NT2/D1 (cell line): ENCODE data around the gene HRH1.

Experiments
- DNase-seq: peaks from one replicate; pipeline ENCODE4 v3.0.0-alpha.2; 2011; ENCODE audit warnings: low read depth, low spot score
- H3K27me3 ChIP-seq: 2 replicates; pipeline ENCODE4 v1.6.0; 2011; ENCODE audit warnings: mild to moderate bottlenecking; ENCODE audit not compliant: insufficient read length, insufficient read depth
- H3K36me3 ChIP-seq: 2 replicates; pipeline ENCODE4 v1.6.1; 2011; ENCODE audit warnings: mild to moderate bottlenecking, low read length, mixed read lengths; ENCODE audit not compliant: insufficient read depth, insufficient read length
- H3K4me1 ChIP-seq: 2 replicates; pipeline ENCODE4 v1.5.1; 2011; ENCODE audit not compliant: insufficient read depth, insufficient read length
- H3K4me3 ChIP-seq: 2 replicates; pipeline ENCODE4 v1.5.1; 2011; ENCODE audit warnings: low read depth; ENCODE audit not compliant: insufficient read length
- H3K9ac ChIP-seq: 2 replicates; pipeline ENCODE4 v1.6.0; 2011; ENCODE audit warnings: low read depth; ENCODE audit not compliant: insufficient read length
- H3K9me3 ChIP-seq: 2 replicates; pipeline ENCODE4 v1.5.1; 2011; ENCODE audit warnings: mild to moderate bottlenecking, low read length; ENCODE audit not compliant: insufficient read depth
- SUZ12 ChIP-seq: IDR thresholded peaks from 2 replicates; pipeline ENCODE4 v1.6.1; 2011; ENCODE audit not compliant: insufficient read length, insufficient read depth; ENCODE audit errors: extremely low read depth
- YY1 ChIP-seq: IDR thresholded peaks from 2 replicates; pipeline ENCODE4 v1.6.1; 2011; ENCODE audit not compliant: insufficient read length, insufficient read depth
- ZNF274 ChIP-seq: IDR thresholded peaks from 2 replicates; pipeline ENCODE4 v1.6.1; 2011; ENCODE audit warnings: mild to moderate bottlenecking, low read depth, low read length

HRH1 gene

GRCh38 chr3:11288786-11289637, 134.7 kb downstream of the HRH1 start:
- Histone ChIP-seq H3K9ac (no peak overlapping the region), H3K27me3 (no peaks in the 10 kb centered on the region), H3K9me3 (no peaks in the 10 kb centered on the region), H3K4me1 (no peaks in the 10 kb centered on the region), H3K36me3 (peaks cover 2% of the 10 kb centered on the region), H3K4me3 (no peak overlapping the region)
- TF ChIP-seq ZNF274 (no peak), SUZ12 (no peak), YY1 (no peak)
- DNase-seq: no peak

GRCh38 chr3:11289864-11290263, 135.6 kb downstream of the HRH1 start:
- H3K9ac ChIP-seq: no peak overlapping the region
- no peak for DNase-seq

GRCh38 chr3:11290743-11291680, 136.7 kb downstream of the HRH1 start:
- Histone ChIP-seq H3K4me3 (no peak overlapping the region), H3K27me3 (no peaks in the 10 kb centered on the region), H3K9me3 (no peaks in the 10 kb centered on the region), H3K4me1 (no peaks in the 10 kb centered on the region), H3K36me3 (peaks cover 2% of the 10 kb centered on the region), H3K9ac (no peak overlapping the region)
- TF ChIP-seq YY1 (no peak), SUZ12 (no peak), ZNF274 (no peak)
- no peak for DNase-seq

More at GRCh38 chr3:11289864-11290263, 135.6 kb downstream of the HRH1 start:
- Histone ChIP-seq H3K36me3 (peaks cover 2% of the 10 kb centered on the region), H3K4me3 (no peak overlapping the region), H3K4me1 (no peaks in the 10 kb centered on the region), H3K27me3 (no peaks in the 10 kb centered on the region), H3K9me3 (no peaks in the 10 kb centered on the region)
- TF ChIP-seq SUZ12 (no peak), ZNF274 (no peak), YY1 (no peak)

- H3K4me3 ChIP-seq: no peak overlapping the region
- TF ChIP-seq ZNF274 (no peak), SUZ12 (no peak), YY1 (no peak)
- peaks cover 2% of the 10 kb centered on the region for H3K36me3 ChIP-seq
- H3K4me1 ChIP-seq: no peaks in the 10 kb centered on the region
- H3K27me3 ChIP-seq: no peaks in the 10 kb centered on the region
- H3K9me3 ChIP-seq: no peaks in the 10 kb centered on the region
- no peak overlapping the region for H3K9ac ChIP-seq
- DNase-seq: no peak
These were observed 137.5 kb downstream of the HRH1 start for GRCh38 chr3:11291808-11292207.

- H3K9me3 ChIP-seq: no peaks in the 10 kb centered on the region
- no peak overlapping the region for H3K4me3 ChIP-seq
- H3K27me3 ChIP-seq: no peaks in the 10 kb centered on the region
- H3K9ac ChIP-seq: no peak overlapping the region
- TF ChIP-seq YY1 (no peak), ZNF274 (no peak), SUZ12 (no peak)
- H3K36me3 ChIP-seq: peaks cover 26% of the 10 kb centered on the region
- H3K4me1 ChIP-seq: no peaks in the 10 kb centered on the region
- no peak for DNase-seq
These were observed 142.8 kb downstream of the HRH1 start for GRCh38 chr3:11297126-11297525.

GRCh38 chr3:11300970-11301369, 146.7 kb downstream of the HRH1 start:
- DNase-seq: no peak
- H3K9ac ChIP-seq: no peak overlapping the region

GRCh38 chr3:11302444-11302843, 148.2 kb downstream of the HRH1 start:
- Histone ChIP-seq H3K36me3 (peaks cover 52% of the 10 kb centered on the region), H3K27me3 (no peaks in the 10 kb centered on the region), H3K4me3 (no peak overlapping the region), H3K4me1 (no peaks in the 10 kb centered on the region), H3K9ac (no peak overlapping the region), H3K9me3 (no peaks in the 10 kb centered on the region)
- TF ChIP-seq YY1 (no peak), SUZ12 (no peak), ZNF274 (no peak)
- DNase-seq: no peak

More at GRCh38 chr3:11300970-11301369, 146.7 kb downstream of the HRH1 start:
- Histone ChIP-seq H3K9me3 (no peaks in the 10 kb centered on the region), H3K4me1 (no peaks in the 10 kb centered on the region), H3K4me3 (no peak overlapping the region), H3K36me3 (peaks cover 41% of the 10 kb centered on the region), H3K27me3 (no peaks in the 10 kb centered on the region)
- TF ChIP-seq YY1 (no peak), SUZ12 (no peak), ZNF274 (no peak)
